GM19324 (cell line): Measurements from ENCODE around the gene SMAD6.

Experiments used
- ATAC-seq: cut with Tn5 transposase; IDR thresholded peaks from one replicate; pipeline ENCODE4 v1.9.1; 2021; ENCODE audit warnings: mild to moderate bottlenecking, moderate library complexity; ENCODE audit not compliant: unreplicated experiment, low FRiP score

The SMAD6 gene

DNA sequence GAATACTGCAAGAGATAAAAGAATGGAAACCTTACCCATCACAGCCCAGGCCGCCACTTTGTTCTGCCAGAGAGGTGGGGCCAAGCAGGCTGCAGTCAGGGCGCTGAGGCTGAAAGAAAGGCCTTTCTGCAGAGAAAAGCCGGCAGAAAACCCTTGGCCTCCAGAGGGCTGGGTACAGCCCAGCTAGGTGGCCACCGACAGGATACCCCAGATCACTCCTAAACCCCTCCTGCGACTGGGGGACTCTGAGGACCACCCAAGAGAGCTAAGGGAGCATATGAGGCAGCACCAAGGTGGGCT lies 69.3 kb downstream of the SMAD6 start:
- ATAC-seq = no peak

DNA sequence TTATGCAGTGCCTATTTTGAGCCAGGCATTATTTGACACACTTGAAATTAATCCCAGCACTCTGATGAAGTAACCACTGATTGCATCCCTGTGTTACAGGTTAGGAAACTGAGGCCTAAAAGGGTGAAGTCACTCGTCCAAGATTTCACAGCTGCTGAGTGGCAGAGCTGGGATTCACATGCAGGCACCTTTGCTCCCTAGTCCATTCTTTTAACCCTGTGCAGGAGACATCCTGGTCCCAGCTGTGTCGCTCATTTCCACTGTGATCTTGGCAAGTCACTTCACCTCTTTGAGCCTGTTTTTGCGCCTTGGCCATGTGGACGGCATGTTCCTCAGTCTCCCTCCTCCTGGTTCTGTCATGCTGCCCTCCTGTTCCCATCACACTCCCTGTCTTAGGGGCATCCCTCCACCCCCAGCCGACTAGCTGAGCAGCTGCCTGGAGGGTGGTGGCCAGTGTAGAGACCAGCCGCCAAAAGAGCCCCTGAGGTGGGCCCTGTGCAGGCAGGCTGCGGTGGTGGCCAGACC lies 70.6 kb downstream of the SMAD6 start:
- ATAC-seq = no peak

DNA sequence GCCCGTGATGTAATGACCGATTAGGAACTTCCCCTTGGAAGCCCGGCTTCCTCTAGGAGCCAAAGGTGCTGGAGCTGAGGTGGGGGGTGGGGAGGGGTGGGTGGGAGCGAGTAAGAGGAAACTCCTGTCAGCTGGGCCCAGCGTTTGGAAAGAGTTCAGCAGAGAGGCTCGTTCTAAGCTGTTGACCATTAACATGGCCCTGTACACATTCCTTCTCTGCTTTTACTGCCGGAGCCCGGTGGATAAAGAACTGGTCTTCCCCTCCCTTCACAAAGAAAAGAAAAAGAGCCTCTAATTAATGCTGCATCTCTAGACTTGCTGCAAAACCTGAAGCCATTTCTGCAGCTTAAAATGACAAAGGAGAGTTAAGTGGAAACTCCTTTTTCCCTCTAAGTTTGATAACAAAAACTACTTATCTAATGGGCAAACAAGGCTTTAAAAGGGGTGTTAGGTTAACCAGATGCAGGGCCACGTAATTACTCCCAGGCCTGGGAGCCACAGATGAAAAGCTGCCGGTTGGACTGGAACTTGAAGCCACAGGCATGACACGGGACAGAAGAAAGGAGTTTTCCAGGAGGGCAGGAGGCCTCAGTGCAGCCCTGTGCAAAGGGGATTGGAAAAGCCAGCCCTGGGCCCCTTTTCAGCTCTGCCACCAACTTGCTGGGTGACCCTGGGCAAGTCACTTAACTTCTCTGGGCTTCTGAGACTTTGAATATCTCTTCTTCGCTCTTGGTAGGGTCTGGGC lies 71.3 kb downstream of the SMAD6 start:
- no peak for ATAC-seq

DNA sequence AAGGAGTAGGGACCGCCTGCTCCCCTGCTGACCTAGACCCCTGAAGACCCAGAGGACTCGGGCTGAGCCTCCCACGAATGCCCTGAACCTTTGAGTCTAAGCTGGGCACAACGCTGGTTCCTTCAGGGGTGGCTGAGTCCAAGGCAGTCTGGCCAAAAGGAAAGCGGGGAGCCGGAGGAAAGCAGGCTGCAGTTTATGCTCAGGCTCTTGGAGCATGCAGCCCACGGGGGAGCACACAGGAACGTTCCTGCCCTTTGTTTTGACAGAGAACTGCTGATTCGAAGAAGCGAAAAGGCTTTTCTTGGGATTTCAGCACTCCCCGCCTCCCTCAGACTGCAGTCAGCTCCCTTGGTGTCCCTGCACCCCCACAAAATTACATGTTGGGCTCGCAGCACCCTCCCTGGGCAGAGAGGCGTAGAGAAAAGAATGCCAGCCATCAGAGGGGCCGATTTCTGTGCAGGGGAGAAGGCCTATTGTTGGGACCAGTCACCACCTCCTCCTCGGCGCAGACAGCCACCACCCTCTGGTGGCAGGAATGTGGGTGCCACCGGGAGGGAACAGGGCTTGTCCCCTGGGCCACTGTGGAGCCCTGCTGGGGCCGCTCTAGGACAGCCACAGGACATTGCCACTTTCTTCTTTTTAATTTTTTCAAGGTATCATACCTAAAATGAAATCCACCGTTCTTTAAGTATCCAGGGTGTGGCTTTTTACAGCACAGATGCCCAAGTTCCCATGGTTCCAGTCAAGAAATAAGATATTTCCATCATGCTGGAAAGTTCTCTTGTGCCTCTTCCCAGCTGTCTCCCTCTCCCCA lies 72.2 kb downstream of the SMAD6 start:
- no peak for ATAC-seq

DNA sequence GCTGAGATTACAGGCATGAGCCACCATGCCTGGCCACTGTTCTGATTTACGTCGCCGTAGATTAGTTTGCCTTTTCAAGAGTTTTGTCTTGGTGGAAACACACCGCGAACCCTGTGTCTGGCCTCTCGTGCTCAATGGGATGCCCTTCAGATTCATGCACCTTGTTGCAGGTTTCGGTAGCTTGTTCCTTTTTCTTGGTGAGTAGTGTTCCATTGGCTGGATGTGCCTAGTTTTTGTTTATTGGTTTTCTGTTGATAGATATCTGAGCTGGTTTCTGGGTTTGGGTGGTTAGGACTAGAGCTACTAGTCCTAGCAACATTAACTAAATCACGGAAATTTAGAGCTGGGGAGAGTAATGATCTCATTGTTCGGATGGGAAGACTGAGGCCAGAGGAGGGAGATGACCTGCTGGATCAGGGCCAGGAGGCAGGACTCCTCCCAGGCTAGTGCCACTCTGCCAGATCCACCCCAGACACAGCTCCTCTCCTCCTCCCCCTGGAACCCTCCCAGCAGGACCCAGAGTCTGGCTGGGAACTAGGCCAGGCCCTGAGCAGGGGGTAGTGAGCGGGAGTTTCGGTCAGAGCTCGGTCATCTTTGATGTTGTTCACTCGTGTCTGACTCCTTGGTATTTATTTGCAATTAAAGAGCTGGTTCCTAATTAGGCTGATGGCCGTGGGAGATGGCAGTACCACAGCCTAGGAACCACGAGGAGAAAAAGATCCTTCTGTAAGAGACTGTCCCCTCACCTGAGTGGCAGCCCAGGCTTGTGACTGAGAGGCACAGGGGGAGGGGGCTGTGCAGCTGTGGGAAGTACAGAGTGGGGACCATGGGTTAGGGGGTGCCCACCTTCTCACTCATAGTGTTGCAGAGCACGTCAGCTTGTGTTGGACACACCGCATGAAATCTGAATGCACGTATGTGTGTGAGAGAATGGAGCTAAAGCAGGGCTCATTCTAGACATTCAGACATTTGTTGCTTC lies 73.4 kb downstream of the SMAD6 start:
- no peak for ATAC-seq

DNA sequence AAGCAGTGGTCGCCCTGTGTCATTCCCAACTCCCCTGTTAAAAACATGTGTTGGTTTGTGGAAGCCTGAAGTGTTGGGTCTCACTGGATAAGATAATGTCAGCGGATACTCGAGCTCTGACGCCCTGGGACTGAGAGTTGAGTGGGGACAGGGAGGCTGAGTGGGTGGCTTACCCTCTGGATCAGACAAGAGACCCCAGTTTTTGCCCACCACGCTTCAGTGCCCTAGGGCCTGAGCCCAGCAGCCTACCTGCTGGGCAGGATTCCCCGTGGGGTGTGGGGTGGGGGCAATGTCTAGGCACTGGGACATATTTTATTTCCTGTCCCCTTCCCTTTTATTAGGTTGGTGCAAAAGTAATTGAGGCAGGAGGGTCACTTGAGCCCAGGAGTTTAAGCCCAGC lies 75.0 kb downstream of the SMAD6 start:
- ATAC-seq = no peak

DNA sequence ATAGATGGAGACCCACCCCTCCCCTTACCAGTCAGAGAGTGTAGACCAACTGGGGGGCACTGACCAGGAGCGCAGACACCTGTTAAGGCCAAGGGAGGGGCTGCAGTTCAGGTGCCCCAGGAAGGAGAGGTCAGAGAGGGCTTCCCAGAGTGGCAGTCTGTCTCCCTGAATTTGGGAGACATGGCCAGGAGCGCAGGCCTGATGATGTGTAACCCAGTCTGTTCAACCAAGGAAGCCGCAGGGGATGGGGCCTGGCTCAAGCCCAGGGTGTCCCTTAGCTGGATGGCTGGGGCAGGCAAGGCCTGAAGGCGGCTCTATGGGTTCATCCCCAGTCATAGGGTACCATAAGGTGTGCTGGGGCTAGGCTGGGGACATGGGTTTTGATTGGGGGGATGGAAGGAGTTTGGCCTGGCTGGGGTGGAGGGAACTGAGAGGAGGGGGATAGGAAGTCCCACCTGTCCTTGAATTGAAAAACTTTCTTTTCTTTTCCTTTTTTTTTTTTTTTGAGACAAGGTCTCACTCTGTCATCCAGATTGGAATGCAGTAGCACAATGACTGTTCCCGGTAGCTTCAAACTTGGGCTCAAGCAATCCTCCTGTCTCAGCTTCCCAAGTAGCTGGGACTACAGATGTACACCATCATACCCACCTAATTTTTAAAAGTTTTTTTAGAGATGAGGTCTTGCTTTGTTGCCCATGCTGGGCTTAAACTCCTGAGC lies 75.7 kb downstream of the SMAD6 start:
- no peak for ATAC-seq

DNA sequence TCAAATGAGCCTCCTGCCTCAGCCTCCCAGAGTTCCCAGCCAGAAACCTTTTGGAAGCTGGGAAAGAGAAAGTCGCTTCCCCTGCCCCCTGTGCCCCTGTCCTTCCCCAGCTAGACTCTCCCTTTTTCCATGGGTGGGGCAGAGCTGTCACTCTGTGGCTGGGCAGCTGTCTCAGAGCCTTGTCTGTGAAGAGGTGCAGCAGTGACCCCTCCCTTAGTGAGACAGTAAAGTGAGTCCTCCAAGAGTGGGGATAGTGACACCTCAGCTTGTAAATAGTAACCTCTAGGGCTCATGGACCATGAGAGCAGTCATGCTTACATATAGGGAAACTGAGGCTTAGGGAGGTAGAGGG lies 76.3 kb downstream of the SMAD6 start:
- no peak for ATAC-seq

DNA sequence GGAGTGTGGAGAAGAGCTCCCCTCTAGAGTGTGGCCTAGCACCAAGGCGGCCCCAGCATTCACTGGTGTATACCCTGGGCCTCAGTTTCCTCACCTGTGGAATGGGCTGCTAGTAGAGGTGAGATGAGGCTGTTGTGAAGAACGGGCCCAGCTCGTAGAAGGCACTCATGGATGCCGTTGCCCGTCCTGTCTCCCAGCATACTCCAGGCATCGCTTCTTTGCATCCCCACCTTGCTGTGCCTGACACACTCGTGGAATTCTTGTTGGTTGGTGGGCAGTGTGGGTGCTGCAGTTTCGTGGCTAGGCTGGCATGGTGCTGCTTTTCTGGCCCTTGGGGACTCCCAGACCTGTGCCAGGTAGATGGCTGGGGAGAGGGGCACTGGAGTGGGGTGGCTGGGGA lies 76.7 kb downstream of the SMAD6 start:
- ATAC-seq = no peak

DNA sequence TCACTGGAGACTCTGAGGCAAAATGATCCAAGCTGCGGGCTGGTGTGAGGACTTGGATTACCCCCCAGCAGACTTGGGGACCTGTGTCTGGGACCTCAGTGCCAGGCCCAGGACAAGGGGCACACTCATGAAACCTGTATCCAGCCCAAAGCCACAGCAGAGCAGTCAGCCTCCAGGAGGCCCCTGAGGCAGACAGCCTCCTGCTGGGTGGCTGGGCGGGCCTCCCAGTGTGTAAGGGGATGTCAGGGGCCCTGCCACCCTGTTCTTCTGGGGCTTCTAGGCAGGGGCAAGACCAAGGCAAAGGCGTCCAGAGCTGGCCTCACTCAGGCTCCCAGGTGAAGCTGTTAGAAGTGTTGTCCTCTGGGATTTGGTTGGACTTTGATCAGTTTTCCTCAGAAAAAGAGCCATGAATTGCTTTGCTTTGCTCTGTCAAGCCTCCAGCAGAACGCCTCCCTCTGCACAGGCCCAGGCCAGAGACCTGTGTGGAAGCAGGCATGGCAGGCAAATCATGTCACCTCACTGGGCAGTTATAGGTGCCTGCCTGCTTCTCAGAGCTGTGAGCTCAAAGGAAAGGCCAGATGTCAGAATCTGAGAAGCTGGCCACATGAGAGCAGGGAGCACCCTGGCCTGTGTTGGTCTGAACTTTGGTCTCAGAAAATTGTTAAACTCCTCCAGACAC lies 77.4 kb downstream of the SMAD6 start:
- no peak for ATAC-seq

DNA sequence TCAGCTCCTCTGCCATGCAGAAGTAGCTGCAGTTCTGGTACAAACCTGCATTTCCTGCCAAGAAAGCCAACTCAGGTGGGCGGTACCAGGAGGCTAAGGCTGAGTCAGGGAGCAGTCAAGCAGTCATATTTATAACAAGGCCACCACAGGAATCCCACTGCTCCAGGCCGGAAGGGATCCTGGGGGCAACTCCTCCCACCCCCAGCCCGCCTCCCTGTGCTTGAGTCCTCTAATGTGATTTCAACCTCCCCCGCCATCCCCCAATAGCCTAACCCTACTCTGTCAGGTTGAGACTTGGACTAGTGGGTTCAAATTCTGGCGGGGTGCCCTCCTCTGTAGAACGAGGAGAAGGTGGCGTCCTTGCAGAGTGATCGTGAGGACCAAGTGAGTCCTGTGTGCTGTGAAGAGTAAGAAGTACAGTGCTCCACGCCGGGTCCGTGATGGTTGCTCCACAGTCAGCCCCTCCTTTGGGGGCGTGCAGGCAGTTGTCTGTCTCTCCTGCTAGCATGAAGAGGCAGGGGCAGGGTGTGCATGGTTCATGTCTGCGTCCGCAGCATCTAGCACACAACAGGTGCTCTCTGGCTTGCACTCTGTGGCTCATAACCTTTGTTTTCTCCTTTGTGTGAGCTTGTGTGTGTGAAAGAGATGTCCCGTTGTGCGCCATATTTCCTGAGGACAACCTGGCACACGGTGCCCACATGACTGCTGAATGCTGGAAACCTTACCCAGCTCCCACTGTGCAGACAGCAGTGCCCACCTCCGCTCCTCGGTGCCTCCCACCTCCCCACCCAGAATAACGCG lies 78.3 kb downstream of the SMAD6 start:
- ATAC-seq = no peak

DNA sequence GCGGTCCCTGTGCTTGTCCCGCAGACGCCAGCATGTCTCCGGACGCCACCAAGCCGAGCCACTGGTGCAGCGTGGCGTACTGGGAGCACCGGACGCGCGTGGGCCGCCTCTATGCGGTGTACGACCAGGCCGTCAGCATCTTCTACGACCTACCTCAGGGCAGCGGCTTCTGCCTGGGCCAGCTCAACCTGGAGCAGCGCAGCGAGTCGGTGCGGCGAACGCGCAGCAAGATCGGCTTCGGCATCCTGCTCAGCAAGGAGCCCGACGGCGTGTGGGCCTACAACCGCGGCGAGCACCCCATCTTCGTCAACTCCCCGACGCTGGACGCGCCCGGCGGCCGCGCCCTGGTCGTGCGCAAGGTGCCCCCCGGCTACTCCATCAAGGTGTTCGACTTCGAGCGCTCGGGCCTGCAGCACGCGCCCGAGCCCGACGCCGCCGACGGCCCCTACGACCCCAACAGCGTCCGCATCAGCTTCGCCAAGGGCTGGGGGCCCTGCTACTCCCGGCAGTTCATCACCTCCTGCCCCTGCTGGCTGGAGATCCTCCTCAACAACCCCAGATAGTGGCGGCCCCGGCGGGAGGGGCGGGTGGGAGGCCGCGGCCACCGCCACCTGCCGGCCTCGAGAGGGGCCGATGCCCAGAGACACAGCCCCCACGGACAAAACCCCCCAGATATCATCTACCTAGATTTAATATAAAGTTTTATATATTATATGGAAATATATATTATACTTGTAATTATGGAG lies 79.1 kb downstream of the SMAD6 start:
- no peak for ATAC-seq

DNA sequence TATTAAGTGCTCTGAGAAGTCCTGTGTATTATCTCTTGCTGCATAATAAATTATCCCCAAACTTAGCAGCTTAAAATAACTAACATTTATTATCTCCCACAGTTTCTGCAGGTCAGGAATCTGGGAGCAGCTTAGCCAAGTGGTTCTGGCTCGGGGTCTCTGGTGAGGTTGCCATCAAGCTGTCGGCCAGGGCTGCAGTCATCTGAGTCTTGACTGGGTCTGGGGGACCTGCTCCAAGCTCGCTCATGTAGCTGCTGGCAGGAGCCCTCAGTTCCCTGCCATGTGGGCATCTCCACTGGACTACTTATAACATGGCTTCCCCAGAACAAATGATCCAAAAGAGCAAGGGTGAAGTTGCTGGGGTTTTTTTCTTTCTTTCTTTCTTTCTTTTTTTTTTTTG lies 80.7 kb downstream of the SMAD6 start:
- ATAC-seq = no peak

DNA sequence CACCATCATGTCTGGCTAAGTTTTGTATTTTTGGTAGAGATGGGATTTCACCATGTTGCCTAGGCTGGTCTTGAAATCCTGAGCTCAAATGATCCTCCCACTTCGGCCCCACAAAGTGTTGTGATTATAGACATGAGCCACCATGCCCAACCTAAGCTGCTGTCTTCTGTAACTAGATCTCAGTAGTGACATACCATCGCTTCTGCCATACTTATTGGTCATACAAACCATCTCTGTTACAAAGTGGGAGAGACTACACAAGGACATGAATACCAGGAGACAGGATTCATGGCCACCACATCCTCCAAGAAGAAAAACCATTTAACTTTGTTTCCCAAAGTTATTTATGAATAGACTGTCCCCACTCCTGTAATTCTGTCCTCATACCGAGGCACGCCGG lies 81.3 kb downstream of the SMAD6 start:
- ATAC-seq = no peak

DNA sequence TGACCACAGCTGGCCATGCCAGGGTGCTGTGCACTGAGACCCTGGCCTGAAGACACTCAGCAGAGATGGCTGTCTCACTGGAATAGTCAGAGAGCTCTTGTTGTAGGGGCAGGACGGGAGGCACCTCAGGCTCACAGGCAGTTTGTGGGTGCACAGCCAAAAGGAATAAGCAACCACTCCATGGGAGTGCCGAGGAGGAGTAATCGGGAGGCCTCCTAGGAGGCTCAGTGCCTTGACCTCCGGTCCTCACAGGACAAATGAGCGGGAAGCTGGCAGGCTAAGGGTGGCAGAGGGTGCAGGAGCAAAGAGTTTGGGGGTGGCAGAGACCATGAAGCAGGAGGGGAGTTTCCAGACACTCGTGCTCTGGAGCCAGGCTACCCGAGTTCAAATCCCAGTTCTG lies 81.7 kb downstream of the SMAD6 start:
- ATAC-seq = no peak

DNA sequence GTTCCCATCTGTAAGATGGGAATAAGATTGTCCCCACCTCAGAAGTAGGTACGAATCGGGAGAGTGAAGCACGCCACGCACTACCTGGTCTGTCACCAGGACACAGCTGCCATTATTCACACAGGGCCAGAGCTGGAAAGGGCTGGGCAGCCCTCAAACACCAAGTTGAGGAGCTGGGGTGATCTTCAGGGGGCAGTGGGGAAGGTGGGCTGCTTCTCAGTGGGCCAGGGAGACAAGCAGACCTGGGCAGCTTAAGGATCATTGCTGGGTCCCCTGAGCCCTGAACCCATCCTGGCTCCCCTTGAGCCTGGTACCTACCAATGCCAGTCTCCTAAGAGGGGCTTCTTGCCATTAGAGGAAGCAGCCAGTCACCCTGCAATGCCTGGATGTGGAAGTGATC lies 82.1 kb downstream of the SMAD6 start:
- ATAC-seq = no peak

DNA sequence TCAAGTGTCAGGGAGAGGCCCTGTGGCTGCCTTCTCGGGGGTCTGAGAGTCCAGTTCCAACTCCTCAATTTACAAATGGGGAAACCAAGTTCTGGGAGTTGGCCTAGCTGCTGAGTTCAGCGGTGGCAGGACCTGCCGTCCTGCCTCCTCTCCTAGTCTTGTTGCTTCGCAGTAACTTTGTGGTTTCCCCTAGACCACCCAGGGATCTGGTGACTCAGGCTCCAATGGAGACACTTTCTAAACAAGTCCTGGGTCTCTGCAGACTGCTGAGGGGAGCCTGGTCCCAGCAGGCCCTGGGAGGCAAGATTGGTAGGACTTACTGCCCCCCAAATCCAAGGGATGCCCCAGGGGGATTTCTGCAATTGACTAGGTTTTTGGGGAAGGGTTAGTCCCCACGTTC lies 83.6 kb downstream of the SMAD6 start:
- ATAC-seq = no peak

DNA sequence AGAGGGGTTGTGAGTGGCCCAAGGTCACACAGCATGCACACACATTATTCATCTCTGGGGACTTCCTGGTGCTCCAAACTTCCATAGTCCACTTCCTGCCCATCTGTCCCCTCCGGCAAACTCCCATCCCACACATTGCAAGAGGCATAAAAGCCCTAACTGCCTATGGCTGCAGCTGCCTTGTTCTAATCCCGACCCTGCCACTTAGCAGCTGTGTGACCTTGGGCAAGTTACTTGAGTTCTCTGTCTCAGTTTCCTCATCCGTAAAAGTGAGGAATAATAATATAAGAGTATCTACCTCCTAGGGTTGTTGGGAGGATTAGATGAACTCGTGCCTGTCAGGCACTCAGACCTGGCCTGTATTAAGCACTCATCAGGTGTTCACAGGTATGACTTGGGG lies 84.2 kb downstream of the SMAD6 start:
- ATAC-seq = no peak
